NCI-H146 treated with DMSO at 0.1 percent for 48 hours (cell line): ENCODE data around the gene DPCD.
"Not testable (repeated sequence)": the region's sequence is repeated elsewhere in the genome, so short reads cannot be mapped to it uniquely, and the experiment has no call there.

Experiments
- DNase-seq: peaks from one replicate; lab custom pipeline; 2025; ENCODE audit not compliant: unreplicated experiment; lab: John Stamatoyannopoulos, UW

DPCD gene

GRCh38 chr10:101580486-101581399 lies 7.4 kb upstream of the DPCD start:
- DNase-seq: no peak

GRCh38 chr10:101585841-101586240 lies 2.3 kb upstream of the DPCD start:
- DNase-seq: no peak

- no peak for DNase-seq
Measured at GRCh38 chr10:101588879-101589278, 758 bp downstream of the DPCD start.

- DNase-seq: not testable (repeated sequence)
Measured at GRCh38 chr10:101593331-101593730, 5.2 kb downstream of the DPCD start.

GRCh38 chr10:101595591-101596433 lies 7.7 kb downstream of the DPCD start:
- DNase-seq: no peak

DNA sequence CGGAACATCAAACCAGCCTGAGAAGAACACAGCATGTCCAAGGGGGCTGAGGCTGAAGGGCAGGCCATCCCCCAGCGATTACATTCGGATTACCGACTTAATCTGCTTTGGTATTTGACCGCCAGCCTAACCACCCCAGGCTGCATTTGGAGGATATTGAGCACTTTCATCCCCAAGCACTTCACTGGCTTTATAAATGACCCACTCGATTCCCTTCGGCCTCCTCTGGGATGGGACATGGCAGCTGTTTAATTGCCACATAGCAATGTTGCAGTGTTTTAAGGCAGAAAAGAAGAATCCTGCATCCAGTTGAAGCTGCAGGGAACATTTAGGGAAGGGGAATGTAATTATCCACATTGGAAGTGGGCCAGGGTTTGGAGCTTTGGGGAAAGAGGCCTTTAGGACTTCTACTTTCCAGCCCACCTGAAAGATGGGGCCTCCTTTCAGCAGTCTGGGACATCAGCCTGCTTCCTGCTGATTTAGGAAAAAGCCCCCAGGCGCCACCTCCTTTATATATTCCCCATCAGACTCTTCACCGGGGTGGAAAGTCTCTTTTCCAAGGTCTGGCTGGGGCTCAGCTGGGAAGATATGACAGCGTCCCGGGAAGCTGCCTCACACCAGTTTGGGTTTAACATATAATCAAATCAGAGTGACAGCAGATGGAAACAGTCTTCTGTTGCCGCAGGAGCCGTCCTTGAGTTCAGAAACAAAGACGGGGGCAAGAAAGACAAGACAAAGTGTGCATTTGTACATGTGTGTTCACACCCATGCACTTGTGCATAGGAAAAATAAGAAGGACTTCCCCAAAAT lies 9.2 kb downstream of the DPCD start:
- no peak for DNase-seq

DNA sequence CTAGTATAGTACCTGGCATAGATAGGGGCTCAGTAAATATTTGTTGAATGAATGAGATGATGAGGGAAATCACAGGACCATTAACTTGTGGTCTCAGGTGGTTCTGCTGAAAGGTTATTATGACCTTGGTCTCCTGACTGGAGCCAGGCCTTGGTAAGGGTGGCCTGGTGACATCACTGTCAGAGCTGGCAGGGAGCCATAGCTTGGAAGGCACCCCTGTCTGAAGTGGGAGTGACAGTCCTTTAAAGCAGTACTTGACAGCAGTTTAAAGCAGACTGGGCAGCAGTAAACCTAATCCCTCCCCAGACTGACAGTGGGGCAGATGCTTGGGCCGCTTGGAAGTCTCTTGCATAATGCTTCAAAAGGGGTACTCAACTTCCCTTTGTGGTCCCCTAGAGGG lies 13.4 kb downstream of the DPCD start:
- no peak for DNase-seq

- peak; percentile 61 for DNase-seq
Measured at GRCh38 chr10:101602761-101603398, 14.8 kb downstream of the DPCD start.

DNA sequence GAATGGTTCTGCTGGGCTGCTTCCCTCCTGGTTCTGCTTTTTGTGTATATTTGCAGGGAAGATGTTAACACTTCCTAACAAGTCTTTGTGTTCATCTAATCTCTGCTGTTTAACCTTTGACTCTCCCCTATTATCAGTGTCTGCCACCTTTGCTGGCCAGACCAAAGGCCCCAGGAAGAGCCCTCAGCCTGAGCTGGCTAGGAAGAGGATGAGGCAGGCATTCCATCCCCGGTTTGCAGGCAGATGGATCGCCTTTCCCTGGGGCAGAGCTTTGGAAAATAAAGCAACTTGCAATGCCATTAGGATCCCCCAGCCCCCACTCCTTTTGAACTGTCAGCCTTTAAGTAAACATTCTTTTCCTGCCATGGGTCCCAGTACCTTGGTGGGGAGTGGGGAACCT lies 19.0 kb downstream of the DPCD start:
- DNase-seq: no peak

DNA sequence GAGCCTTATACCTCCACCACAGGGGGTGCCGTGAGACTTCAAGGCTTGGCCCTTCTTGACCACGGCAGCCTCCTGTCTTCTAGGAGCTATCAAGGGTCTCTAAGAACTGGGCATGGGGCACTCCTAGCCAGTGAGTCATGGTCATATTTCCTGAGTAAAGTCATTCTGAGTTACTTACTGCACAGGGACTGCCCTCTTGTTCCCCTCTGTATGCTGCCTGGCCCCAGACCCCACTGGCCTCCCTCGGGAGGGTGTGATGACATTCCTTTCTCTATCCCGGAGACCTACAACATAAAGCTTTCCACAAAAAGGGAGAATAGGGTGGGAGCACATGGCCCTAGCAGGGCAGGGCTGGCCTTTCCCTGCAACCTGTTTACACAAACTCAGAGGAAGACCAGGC lies 21.4 kb downstream of the DPCD start:
- DNase-seq: no peak

GRCh38 chr10:101611096-101611905 lies 23.2 kb downstream of the DPCD start:
- no peak for DNase-seq

DNA sequence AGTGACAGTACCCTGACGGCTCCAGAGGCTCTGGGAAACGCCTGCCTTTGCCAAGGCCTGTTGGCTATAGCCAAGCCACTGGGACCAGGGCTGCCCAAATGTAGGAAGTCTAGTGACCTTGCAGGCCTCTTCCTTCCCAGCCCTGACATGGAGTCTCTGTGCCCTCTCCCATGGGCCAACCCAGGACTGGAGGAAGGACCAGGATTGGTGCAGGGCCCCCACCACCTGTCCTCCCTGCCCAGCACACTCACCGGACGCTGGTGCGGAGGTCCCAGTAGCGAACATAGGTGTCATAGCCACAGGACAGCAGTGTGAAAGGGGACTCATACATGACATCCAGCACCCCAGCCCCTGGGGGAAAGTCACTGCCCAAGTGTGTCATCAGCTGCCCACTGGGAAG lies 24.0 kb downstream of the DPCD start:
- no peak for DNase-seq

DNA sequence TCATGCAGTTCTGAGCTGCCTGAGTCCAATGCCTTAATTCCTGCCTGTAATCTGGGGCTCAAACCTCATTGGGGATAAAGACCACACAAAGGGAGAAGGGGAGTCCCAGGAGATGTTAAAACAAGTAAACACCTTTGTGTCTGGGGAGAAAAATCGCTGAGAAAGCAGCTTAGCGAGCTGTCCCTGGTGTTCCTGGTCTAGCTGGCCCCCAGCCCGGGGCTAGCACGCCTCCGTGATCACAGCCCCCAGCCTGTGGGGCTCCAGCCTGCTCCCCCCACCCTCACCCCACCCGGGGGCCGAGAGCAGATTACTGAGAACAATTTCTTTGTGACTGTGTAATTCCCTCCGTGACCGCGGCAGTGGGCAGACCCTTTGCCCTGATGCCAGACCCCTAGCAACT lies 24.8 kb downstream of the DPCD start:
- DNase-seq: no peak

DNA sequence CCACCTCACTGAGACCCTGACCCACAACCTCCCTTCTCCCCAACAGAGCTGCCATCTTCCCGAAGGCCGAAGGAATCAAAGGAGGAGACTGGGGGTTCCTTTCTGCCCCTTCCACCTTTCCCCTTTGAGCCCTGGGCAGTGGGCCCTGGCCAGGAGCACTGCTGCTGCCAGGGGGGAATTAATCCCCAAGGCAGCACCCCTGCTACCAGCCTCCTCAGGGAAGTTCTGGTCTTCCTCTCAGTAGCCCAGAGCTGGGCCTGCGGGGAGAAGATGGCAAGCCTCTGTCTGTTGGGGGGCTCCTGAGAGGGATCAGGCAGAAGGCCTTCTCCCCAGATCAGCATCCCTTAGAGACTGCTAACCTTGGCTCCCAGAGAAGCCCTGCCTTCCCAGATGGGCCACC lies 25.5 kb downstream of the DPCD start:
- DNase-seq: no peak

GRCh38 chr10:101614663-101615524 lies 26.8 kb downstream of the DPCD start:
- DNase-seq: no peak

GRCh38 chr10:101615525-101616116 lies 27.5 kb downstream of the DPCD start:
- DNase-seq: no peak

- DNase-seq: no peak
Measured at GRCh38 chr10:101616415-101617101, 28.4 kb downstream of the DPCD start.
